K562 (cell line): ENCODE data around the gene XIRP1. TPM values are rescaled to one million over a fixed set of nuclear protein-coding genes. Genes with fewer than 3 reads are reported as not detected.

ENCODE experiments used
- BRF1 ChIP-seq: IDR thresholded peaks from 3 replicates; pipeline ENCODE4 v1.6.1; 2011; ENCODE audit warnings: borderline replicate concordance, mild to moderate bottlenecking; ENCODE audit not compliant: insufficient read length; ENCODE audit errors: extremely low read depth
- CREM ChIP-seq: IDR thresholded peaks from 2 replicates; pipeline ENCODE4 v1.6.1; 2014; ENCODE audit warnings: antibody characterized with exemption, low read depth
- KLF13 ChIP-seq: fragments of 450-650 bp; IDR thresholded peaks from 2 replicates; pipeline ENCODE4 v1.6.1; 2016; ENCODE audit warnings: missing genetic modification characterization, low read depth, mild to moderate bottlenecking, missing compliant biosample characterization, moderate library complexity, borderline replicate concordance
- PPARD ChIP-seq: fragments of 250-450 bp; sonication (Bioruptor Pico); IDR thresholded peaks from 2 replicates; pipeline ENCODE4 v1.8.0; 2022; ENCODE audit warnings: inconsistent platforms, mild to moderate bottlenecking, moderate library complexity
- RBBP5 ChIP-seq: fragments of 200-600 bp; sonication (generic); IDR thresholded peaks from 2 replicates; pipeline ENCODE4 v1.6.1; 2012; ENCODE audit warnings: borderline replicate concordance, mild to moderate bottlenecking, low read length, control low read depth, inconsistent platforms; ENCODE audit not compliant: insufficient read depth, poor library complexity, severe bottlenecking
- RUNX1 ChIP-seq: sonication (generic); IDR thresholded peaks from 2 replicates; pipeline ENCODE4 v1.6.1; 2016; ENCODE audit warnings: antibody characterized with exemption, low read depth
- ZC3H4 ChIP-seq: sonication (generic); formaldehyde crosslinking; IDR thresholded peaks from 2 replicates; pipeline ENCODE4 v1.9.0; 2021; ENCODE audit warnings: missing genetic modification reagents, borderline replicate concordance
- ZNF311 ChIP-seq: fragments of 250-450 bp; sonication (Bioruptor Pico); IDR thresholded peaks from 2 replicates; pipeline ENCODE4 v1.4.0; 2020; ENCODE audit warnings: mild to moderate bottlenecking, moderate library complexity
- ZNF764 ChIP-seq: fragments of 250-450 bp; sonication (Bioruptor Pico); IDR thresholded peaks from 2 replicates; pipeline ENCODE4 v1.4.0; 2020; ENCODE audit warnings: low read depth, mild to moderate bottlenecking, moderate library complexity
- polyA plus RNA-seq, 8 experiments: library from polyadenylated mRNA; depleted of rRNA in 4 of 8; stranded (reverse) in 5 of 8; unstranded in 3 of 8; fragments of >200 nt; fragmentation: Nextera tagmentation in 2 of 8; fragmentation: Illumina TruSeq in 1 of 8; extraction: Ambion mirVana in 2 of 8; extraction: Trizol in 1 of 8; gene quantifications; 2 replicates each; pipeline versions ENCODE4 v1.2.1 to v1.2.3, GENCODE V29; 2011 to 2014; ENCODE audit warnings: inconsistent platforms in 1 of 8, missing spikeins in 1 of 8
- total RNA-seq, 7 experiments: library from RNA; depleted of rRNA in 6 of 7; stranded (reverse); fragments of >200 nt in 6 of 7; fragmentation: Illumina TruSeq in 2 of 7; extraction: Trizol in 2 of 7; gene quantifications; 2 replicates each; pipeline versions ENCODE4 v1.2.1 to v1.2.3, GENCODE V29; 2011 to 2021; ENCODE audit warnings: low replicate concordance in 1 of 7
- TF ChIP-seq, protein P1 (sequence below), 2 experiments: IDR thresholded peaks; 2 replicates each; pipeline ENCODE4 v1.6.1; 2012; ENCODE audit warnings: improper control_type of control experiment in 2 of 2, low read depth in 2 of 2, low read length in 2 of 2, borderline replicate concordance in 1 of 2
- TF ChIP-seq, protein P2 (sequence below): fragments of 250-450 bp; sonication (Bioruptor Pico); IDR thresholded peaks from 2 replicates; pipeline ENCODE4 v1.9.0; 2021; ENCODE audit warnings: mild to moderate bottlenecking, inconsistent platforms
- TF ChIP-seq, protein P3 (sequence below): fragments of 200-800 bp; sonication (Bioruptor generic); IDR thresholded peaks from 2 replicates; pipeline ENCODE4 v1.6.1; 2016; ENCODE audit warnings: missing genetic modification characterization, missing compliant biosample characterization
- TF ChIP-seq, protein P4 (sequence below): fragments of 450-650 bp; formaldehyde crosslinking; IDR thresholded peaks from 2 replicates; pipeline ENCODE4 v1.4.0; 2020; ENCODE audit warnings: mild to moderate bottlenecking, moderate library complexity

XIRP1 gene
- total and polyA plus RNA-seq, 9 of the 15 experiments (the other 6 are each of a cell fraction or from before 2014, with no cell fraction given) = 0.03 to 0.27 (median 0.08) TPM; not detected in 3

DNA sequence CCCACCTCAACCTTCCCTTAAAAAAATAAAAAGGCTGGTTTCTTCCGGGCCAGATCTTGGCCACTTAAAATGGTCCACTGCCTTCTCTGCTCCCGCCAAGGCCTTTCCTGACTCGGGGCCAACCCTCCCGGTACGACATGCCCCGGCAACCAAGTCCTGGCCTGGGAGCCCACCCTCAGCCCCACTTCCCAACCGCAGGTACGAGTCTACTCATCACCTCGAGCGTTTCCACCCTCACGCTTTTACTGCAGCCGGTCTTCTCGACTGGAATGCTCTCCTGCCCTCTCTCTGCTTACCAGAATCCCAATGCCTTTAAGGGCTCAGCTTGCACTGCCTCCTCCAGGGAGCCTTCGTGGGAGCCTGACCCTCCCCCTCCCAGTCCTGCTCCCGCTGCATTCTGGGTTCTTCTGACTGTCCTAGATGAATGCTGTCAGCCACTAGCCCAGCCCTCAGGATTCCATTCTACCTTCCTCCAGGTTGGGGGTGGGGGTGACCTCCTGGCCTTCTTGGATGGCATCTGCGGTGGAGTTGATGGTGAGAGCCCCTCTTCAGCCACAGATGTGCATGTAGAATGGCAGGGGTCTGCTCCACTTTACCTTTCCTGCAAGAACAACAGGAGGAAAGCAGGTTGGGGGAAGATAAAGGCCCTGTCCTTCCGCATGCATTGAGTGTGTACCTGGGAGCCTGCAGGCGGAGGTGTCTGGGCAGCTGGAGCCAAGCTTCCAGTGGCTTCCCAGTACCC is 37.9 kb downstream of the XIRP1 start (continued):
- TF ChIP-seq, protein P1, sequence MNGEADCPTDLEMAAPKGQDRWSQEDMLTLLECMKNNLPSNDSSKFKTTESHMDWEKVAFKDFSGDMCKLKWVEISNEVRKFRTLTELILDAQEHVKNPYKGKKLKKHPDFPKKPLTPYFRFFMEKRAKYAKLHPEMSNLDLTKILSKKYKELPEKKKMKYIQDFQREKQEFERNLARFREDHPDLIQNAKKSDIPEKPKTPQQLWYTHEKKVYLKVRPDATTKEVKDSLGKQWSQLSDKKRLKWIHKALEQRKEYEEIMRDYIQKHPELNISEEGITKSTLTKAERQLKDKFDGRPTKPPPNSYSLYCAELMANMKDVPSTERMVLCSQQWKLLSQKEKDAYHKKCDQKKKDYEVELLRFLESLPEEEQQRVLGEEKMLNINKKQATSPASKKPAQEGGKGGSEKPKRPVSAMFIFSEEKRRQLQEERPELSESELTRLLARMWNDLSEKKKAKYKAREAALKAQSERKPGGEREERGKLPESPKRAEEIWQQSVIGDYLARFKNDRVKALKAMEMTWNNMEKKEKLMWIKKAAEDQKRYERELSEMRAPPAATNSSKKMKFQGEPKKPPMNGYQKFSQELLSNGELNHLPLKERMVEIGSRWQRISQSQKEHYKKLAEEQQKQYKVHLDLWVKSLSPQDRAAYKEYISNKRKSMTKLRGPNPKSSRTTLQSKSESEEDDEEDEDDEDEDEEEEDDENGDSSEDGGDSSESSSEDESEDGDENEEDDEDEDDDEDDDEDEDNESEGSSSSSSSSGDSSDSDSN (IDR thresholded peaks at IDR 0.05; ENCODE audit: borderline replicate concordance in 1 of 2, low read depth in 2 of 2, low read length in 2 of 2) = no peak
- no peak for TF ChIP-seq BRF1
- TF ChIP-seq, protein P2, sequence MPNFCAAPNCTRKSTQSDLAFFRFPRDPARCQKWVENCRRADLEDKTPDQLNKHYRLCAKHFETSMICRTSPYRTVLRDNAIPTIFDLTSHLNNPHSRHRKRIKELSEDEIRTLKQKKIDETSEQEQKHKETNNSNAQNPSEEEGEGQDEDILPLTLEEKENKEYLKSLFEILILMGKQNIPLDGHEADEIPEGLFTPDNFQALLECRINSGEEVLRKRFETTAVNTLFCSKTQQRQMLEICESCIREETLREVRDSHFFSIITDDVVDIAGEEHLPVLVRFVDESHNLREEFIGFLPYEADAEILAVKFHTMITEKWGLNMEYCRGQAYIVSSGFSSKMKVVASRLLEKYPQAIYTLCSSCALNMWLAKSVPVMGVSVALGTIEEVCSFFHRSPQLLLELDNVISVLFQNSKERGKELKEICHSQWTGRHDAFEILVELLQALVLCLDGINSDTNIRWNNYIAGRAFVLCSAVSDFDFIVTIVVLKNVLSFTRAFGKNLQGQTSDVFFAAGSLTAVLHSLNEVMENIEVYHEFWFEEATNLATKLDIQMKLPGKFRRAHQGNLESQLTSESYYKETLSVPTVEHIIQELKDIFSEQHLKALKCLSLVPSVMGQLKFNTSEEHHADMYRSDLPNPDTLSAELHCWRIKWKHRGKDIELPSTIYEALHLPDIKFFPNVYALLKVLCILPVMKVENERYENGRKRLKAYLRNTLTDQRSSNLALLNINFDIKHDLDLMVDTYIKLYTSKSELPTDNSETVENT (CRISPR knock-in tag) = 0 out of 2 replicates have a peak, but pooled peaks have one; percentile 56
- TF ChIP-seq PPARD (CRISPR knock-in tag) = no peak
- no peak for TF ChIP-seq ZC3H4
- peak; percentile 60; the same call in 1 of the 2 replicates for TF ChIP-seq KLF13 (tag)
- TF ChIP-seq, protein P3, sequence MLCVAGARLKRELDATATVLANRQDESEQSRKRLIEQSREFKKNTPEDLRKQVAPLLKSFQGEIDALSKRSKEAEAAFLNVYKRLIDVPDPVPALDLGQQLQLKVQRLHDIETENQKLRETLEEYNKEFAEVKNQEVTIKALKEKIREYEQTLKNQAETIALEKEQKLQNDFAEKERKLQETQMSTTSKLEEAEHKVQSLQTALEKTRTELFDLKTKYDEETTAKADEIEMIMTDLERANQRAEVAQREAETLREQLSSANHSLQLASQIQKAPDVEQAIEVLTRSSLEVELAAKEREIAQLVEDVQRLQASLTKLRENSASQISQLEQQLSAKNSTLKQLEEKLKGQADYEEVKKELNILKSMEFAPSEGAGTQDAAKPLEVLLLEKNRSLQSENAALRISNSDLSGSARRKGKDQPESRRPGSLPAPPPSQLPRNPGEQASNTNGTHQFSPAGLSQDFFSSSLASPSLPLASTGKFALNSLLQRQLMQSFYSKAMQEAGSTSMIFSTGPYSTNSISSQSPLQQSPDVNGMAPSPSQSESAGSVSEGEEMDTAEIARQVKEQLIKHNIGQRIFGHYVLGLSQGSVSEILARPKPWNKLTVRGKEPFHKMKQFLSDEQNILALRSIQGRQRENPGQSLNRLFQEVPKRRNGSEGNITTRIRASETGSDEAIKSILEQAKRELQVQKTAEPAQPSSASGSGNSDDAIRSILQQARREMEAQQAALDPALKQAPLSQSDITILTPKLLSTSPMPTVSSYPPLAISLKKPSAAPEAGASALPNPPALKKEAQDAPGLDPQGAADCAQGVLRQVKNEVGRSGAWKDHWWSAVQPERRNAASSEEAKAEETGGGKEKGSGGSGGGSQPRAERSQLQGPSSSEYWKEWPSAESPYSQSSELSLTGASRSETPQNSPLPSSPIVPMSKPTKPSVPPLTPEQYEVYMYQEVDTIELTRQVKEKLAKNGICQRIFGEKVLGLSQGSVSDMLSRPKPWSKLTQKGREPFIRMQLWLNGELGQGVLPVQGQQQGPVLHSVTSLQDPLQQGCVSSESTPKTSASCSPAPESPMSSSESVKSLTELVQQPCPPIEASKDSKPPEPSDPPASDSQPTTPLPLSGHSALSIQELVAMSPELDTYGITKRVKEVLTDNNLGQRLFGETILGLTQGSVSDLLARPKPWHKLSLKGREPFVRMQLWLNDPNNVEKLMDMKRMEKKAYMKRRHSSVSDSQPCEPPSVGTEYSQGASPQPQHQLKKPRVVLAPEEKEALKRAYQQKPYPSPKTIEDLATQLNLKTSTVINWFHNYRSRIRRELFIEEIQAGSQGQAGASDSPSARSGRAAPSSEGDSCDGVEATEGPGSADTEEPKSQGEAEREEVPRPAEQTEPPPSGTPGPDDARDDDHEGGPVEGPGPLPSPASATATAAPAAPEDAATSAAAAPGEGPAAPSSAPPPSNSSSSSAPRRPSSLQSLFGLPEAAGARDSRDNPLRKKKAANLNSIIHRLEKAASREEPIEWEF = no peak
- no peak for TF ChIP-seq RBBP5
- TF ChIP-seq ZNF764 = no peak
- TF ChIP-seq ZNF311 (CRISPR knock-in tag) = 0 out of 2 replicates have a peak, but pooled peaks have one; percentile 22
- TF ChIP-seq CREM = 0 out of 2 replicates have a peak, but pooled peaks have one; percentile 35
- TF ChIP-seq, protein P4, sequence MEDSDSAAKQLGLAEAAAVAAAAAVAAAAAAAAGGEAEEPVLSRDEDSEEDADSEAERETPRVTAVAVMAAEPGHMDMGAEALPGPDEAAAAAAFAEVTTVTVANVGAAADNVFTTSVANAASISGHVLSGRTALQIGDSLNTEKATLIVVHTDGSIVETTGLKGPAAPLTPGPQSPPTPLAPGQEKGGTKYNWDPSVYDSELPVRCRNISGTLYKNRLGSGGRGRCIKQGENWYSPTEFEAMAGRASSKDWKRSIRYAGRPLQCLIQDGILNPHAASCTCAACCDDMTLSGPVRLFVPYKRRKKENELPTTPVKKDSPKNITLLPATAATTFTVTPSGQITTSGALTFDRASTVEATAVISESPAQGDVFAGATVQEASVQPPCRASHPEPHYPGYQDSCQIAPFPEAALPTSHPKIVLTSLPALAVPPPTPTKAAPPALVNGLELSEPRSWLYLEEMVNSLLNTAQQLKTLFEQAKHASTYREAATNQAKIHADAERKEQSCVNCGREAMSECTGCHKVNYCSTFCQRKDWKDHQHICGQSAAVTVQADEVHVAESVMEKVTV = no peak
- TF ChIP-seq RUNX1 = no peak
